ENCODE measurements around the gene CABYR. TPM values are rescaled to one million over a fixed set of nuclear protein-coding genes. Genes with fewer than 3 reads are reported as not detected.

The CABYR gene
- polyA plus RNA-seq, 1 donor (not counting 4 experiments of a cell fraction or from before 2014, with no cell fraction given) = 7.7 TPM

- Histone ChIP-seq H3K9me3 (ENCODE audit: control insufficient read depth, low read depth, low read length) (no peaks in the 10 kb centered on the region), H4K20me1 (ENCODE audit: control insufficient read depth, extremely low read depth, insufficient read depth, low read length) (no peaks in the 10 kb centered on the region), H2AFZ (ENCODE audit: control insufficient read depth, low read length) (no peak overlapping the region), H3K9ac (ENCODE audit: control insufficient read depth, extremely low read depth, insufficient read depth, low read length) (no peak overlapping the region), H3K9me1 (ENCODE audit: control insufficient read depth, extremely low read depth, insufficient read depth, low read length) (no peaks in the 10 kb centered on the region), H3K4me3 (ENCODE audit: control insufficient read depth in 2 of 3, extremely low read depth in 1 of 3, insufficient read depth in 2 of 3, low read depth in 1 of 3, low read length in 3 of 3) (no peak overlapping the region), H3K27me3 (ENCODE audit: control insufficient read depth, extremely low read depth, insufficient read depth, low read length) (no peaks in the 10 kb centered on the region), H3K27ac (ENCODE audit: control insufficient read depth, insufficient read depth, low read length) (no peak overlapping the region), H3K4me1 (ENCODE audit: control insufficient read depth, extremely low read depth, insufficient read depth, low read length) (no peaks in the 10 kb centered on the region), H3K79me2 (ENCODE audit: control insufficient read depth, insufficient read depth, low read length) (no peaks in the 10 kb centered on the region), H3K36me3 (ENCODE audit: control insufficient read depth in 2 of 2, extremely low read depth in 1 of 2, insufficient read depth in 2 of 2, low read length in 2 of 2) (peaks cover 8 to 14% of the 10 kb centered on the region in 2 experiments), H3K4me2 (ENCODE audit: control insufficient read depth, extremely low read depth, insufficient read depth, low read depth, low read length) (no peak overlapping the region)
- dilution Hi-C loops (cut with MboI; ENCODE audit: extremely low pct_ligation_motif_present, low sequenced_read_pairs) = no loop called here
- DNase-seq (ENCODE audit: low read depth, low spot score) = no peak
- TF ChIP-seq EZH2 (IDR thresholded peaks at IDR 0.05; ENCODE audit: low read length) = no peak
- TF ChIP-seq CTCF (optimal IDR thresholded peaks at IDR 0.05 in 1 of 3, IDR thresholded peaks at IDR 0.05 in 1 of 3, conservative IDR thresholded peaks at IDR 0.05 in 1 of 3; ENCODE audit: extremely low read depth in 1 of 3, insufficient read depth in 2 of 3, low read length in 3 of 3) = no peak
- FAIRE-seq = no peak
These were observed 8.4 kb upstream of the CABYR start for GRCh38 chr18:24130494-24130893.

- Histone ChIP-seq H3K4me1 (ENCODE audit: control insufficient read depth, extremely low read depth, insufficient read depth, low read length) (peaks cover 9% of the 10 kb centered on the region), H2AFZ (ENCODE audit: control insufficient read depth, low read length) (no peak overlapping the region), H3K27ac (ENCODE audit: control insufficient read depth, insufficient read depth, low read length) (no peak overlapping the region), H3K9ac (ENCODE audit: control insufficient read depth, extremely low read depth, insufficient read depth, low read length) (no peak overlapping the region), H3K36me3 (ENCODE audit: control insufficient read depth in 2 of 2, extremely low read depth in 1 of 2, insufficient read depth in 2 of 2, low read length in 2 of 2) (peaks cover 0 to 3% of the 10 kb centered on the region in 2 experiments), H3K4me2 (ENCODE audit: control insufficient read depth, extremely low read depth, insufficient read depth, low read depth, low read length) (no peak overlapping the region), H4K20me1 (ENCODE audit: control insufficient read depth, extremely low read depth, insufficient read depth, low read length) (no peaks in the 10 kb centered on the region), H3K79me2 (ENCODE audit: control insufficient read depth, insufficient read depth, low read length) (no peaks in the 10 kb centered on the region), H3K4me3 (ENCODE audit: control insufficient read depth in 2 of 3, extremely low read depth in 1 of 3, insufficient read depth in 2 of 3, low read depth in 1 of 3, low read length in 3 of 3) (no peak overlapping the region), H3K27me3 (ENCODE audit: control insufficient read depth, extremely low read depth, insufficient read depth, low read length) (no peaks in the 10 kb centered on the region), H3K9me3 (ENCODE audit: control insufficient read depth, low read depth, low read length) (no peaks in the 10 kb centered on the region), H3K9me1 (ENCODE audit: control insufficient read depth, extremely low read depth, insufficient read depth, low read length) (no peaks in the 10 kb centered on the region)
- dilution Hi-C loops (cut with MboI; ENCODE audit: extremely low pct_ligation_motif_present, low sequenced_read_pairs) = no loop called here
- TF ChIP-seq EZH2 (IDR thresholded peaks at IDR 0.05; ENCODE audit: low read length) (no peak), CTCF (optimal IDR thresholded peaks at IDR 0.05 in 1 of 3, IDR thresholded peaks at IDR 0.05 in 1 of 3, conservative IDR thresholded peaks at IDR 0.05 in 1 of 3; ENCODE audit: extremely low read depth in 1 of 3, insufficient read depth in 2 of 3, low read length in 3 of 3) (no peak)
- DNase-seq (ENCODE audit: low read depth, low spot score) = no peak
- peak; percentile 26 for FAIRE-seq
These were observed 1.9 kb upstream of the CABYR start for GRCh38 chr18:24136967-24137373.

All from keratinocyte (primary cell).